ENCODE measurements around the gene MYO16. TPM values are rescaled to one million over a fixed set of nuclear protein-coding genes. Genes with fewer than 3 reads are reported as not detected.

Gene MYO16
- total RNA-seq, 2 donors from 2014 or later, result 0.42 TPM; not detected in 1

DNA sequence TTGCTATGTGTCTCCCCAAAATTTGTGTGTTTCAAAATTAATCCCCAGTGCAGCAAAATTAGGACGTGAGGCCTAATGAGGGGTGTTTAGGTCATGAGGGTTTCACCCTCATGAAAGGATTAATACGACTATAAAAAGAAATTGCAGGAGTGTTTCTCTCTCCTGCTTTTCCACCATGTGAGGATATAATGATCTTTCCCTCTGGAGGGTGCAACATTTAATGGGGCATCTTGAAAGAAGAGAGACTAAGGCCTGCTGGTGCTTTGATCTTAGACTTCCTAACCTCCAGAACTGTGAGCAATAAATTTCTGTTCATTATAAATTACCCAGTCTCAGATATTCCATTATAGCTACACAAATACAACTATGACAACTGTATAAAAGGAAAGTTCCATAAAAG is 183.2 kb downstream of the MYO16 start:
- H3K27ac ChIP-seq, result no peak overlapping the region
- no peak for TF ChIP-seq CTCF (IDR thresholded peaks at IDR 0.05)
- no peak overlapping the region for H3K4me3 ChIP-seq
- no peaks in the 10 kb centered on the region for H3K36me3 ChIP-seq
- H3K27me3 ChIP-seq (replicated peaks; ENCODE audit: insufficient read depth), result no peaks in the 10 kb centered on the region
- DNase-seq (ENCODE audit: low spot score) (no peak), ATAC-seq (ENCODE audit: insufficient number of reproducible peaks, low FRiP score, low read depth) (no peak)
- no peaks in the 10 kb centered on the region for H3K9me3 ChIP-seq
- H3K4me1 ChIP-seq (ENCODE audit: control insufficient read depth in 1 of 2, low read depth in 2 of 2), result no peaks in the 10 kb centered on the region

DNA sequence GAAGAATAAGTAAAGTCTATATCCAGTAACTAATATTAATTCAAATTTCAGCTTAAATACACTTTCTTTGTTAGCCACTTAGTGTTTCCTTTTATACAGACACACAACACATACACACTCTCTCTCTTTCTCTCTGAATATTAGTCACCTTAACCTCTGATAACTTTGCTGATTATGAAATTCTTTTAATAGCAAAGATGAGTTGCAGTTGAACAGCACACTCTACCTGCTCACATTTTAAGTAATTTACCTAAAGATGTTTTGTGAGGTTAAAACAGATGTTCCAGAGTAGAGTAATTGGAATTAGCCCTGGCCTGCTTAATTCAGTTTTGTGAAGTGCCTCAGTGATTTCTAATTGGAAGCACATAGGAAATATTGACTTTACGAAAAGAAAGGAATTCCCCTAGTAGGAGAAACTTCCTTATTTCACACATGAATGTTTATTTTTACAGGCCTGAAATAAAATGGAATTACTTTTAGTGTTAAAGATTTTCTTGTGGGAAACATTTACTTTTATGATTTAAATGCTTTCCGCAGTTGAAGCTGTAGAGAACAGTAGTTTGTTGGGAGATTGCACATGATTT is 184.3 kb downstream of the MYO16 start:
- DNase-seq (ENCODE audit: low spot score) (no peak), ATAC-seq (ENCODE audit: insufficient number of reproducible peaks, low FRiP score, low read depth) (no peak)
- Histone ChIP-seq H3K27me3 (replicated peaks; ENCODE audit: insufficient read depth) (no peaks in the 10 kb centered on the region), H3K4me3 (no peak overlapping the region), H3K4me1 (ENCODE audit: control insufficient read depth in 1 of 2, low read depth in 2 of 2) (no peaks in the 10 kb centered on the region), H3K36me3 (no peaks in the 10 kb centered on the region), H3K27ac (no peak overlapping the region), H3K9me3 (no peaks in the 10 kb centered on the region)
- TF ChIP-seq CTCF (IDR thresholded peaks at IDR 0.05), result no peak

DNA sequence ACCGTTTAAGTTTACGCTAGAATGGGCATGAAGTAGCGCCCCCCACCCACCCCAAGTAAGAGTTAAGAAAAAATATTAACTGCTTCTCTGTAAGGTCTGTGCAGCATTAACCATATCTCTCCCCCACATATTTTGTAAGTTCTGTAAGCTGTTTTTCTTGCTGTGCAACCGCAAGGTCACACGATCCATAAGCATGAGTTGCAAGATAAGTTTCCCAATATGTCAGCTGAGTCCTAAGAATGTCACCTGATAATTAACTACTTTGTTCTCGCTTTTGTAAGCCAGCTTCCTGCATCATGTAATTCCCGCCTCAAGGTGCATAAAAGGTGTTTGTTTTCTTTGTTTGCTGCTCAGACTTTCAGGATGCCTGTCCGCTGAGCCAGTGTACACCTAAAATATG is 187.0 kb downstream of the MYO16 start:
- TF ChIP-seq CTCF (IDR thresholded peaks at IDR 0.05), result no peak

GRCh38 chr13:108827646-108828045 is 198.2 kb downstream of the MYO16 start:
- Histone ChIP-seq H3K36me3 (no peaks in the 10 kb centered on the region), H3K4me1 (ENCODE audit: control insufficient read depth in 1 of 2, low read depth in 2 of 2) (no peaks in the 10 kb centered on the region), H3K27me3 (replicated peaks; ENCODE audit: insufficient read depth) (no peaks in the 10 kb centered on the region), H3K9me3 (no peaks in the 10 kb centered on the region), H3K27ac (no peak overlapping the region), H3K4me3 (no peak overlapping the region)
- TF ChIP-seq CTCF (IDR thresholded peaks at IDR 0.05), result no peak
- ATAC-seq (ENCODE audit: insufficient number of reproducible peaks, low FRiP score, low read depth) (no peak), DNase-seq (ENCODE audit: low spot score) (no peak)

More for the DNA sequence above, 187.0 kb downstream of the MYO16 start:
- no peak overlapping the region for H3K4me3 ChIP-seq
- no peaks in the 10 kb centered on the region for H3K27me3 ChIP-seq (replicated peaks; ENCODE audit: insufficient read depth)
- no peak for ATAC-seq (ENCODE audit: insufficient number of reproducible peaks, low FRiP score, low read depth)
- no peaks in the 10 kb centered on the region for H3K36me3 ChIP-seq
- no peaks in the 10 kb centered on the region for H3K9me3 ChIP-seq
- H3K4me1 ChIP-seq (ENCODE audit: control insufficient read depth in 1 of 2, low read depth in 2 of 2), result no peaks in the 10 kb centered on the region
- H3K27ac ChIP-seq, result no peak overlapping the region
- no peak for DNase-seq (ENCODE audit: low spot score)

- no peaks in the 10 kb centered on the region for H3K4me1 ChIP-seq (ENCODE audit: control insufficient read depth in 1 of 2, low read depth in 2 of 2)
- no peak overlapping the region for H3K27ac ChIP-seq
- no peaks in the 10 kb centered on the region for H3K9me3 ChIP-seq
- ATAC-seq (ENCODE audit: insufficient number of reproducible peaks, low FRiP score, low read depth), result no peak
- no peaks in the 10 kb centered on the region for H3K36me3 ChIP-seq
- no peak overlapping the region for H3K4me3 ChIP-seq
- TF ChIP-seq CTCF (IDR thresholded peaks at IDR 0.05), result no peak
- H3K27me3 ChIP-seq (replicated peaks; ENCODE audit: insufficient read depth), result no peaks in the 10 kb centered on the region
- DNase-seq (ENCODE audit: low spot score), result no peak
Measured at GRCh38 chr13:108828086-108828815, 198.8 kb downstream of the MYO16 start.

All from thoracic aorta (tissue), 2 donors.